Measurements from ENCODE around the gene OPTC. TPM values are rescaled to one million over a fixed set of nuclear protein-coding genes. Genes with fewer than 3 reads are reported as not detected.

The OPTC gene
- total and polyA plus RNA-seq, 12 donors, result 0.07 TPM; not detected in 11

DNA sequence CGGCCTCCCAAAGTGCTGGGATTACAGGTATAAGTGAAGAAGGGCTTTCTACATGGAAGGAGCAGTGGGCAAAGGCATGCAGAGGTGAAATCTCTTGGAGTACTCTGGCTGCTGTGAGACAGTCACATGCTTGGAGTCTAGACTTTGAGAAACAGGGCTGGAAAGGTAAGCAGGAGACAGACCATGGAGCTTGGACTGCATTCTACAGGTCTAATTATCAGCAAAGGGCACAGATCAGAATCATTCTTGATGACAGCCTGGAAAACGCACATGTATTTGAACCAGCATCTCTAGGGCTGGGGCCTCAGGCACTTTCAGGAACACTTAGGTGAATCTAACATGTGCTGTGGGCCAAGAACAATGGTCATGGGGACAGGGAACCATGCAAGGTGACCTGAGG lies 25.6 kb upstream of the OPTC start:
- H3K4me1 ChIP-seq (replicated peaks in 1 of 2), result peaks cover 4 to 15% of the 10 kb centered on the region in 2 donors

DNA sequence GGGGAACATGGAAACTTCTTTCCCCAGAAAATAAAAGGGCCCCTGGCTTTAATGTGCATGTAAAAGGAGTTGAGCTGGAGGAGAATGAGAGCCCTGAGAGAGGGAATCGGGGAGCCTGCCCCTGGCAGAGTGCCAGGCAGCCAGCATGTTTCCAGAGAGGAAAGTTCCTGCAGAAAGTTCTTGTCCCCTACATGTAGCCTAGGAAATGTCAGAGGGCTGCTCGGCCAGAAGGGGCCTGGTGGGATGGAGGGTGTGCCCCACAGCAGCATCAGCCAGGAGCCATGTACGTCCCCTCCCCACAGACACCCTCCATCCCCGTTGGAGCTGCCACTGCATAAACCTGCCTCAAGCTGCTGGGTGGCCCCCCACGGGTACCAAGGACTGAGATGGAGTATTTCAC lies 23.7 kb upstream of the OPTC start:
- H3K4me3 ChIP-seq, result no peak overlapping the region
- intact Hi-C loops (cut with DNase I), result no loop called here

More for the DNA sequence above, 25.6 kb upstream of the OPTC start:
- Histone ChIP-seq H3K4me3 (no peak overlapping the region), H3K9me3 (replicated peaks in 1 of 3) (no peaks in the 10 kb centered on the region), H3K27ac (peak overlapping the region in 1 of 5 donors; percentile 36), H3K36me3 (replicated peaks in 1 of 2) (no peaks in the 10 kb centered on the region), H3K27me3 (no peaks in the 10 kb centered on the region)
- WGBS, 4 donors, result 85 to 98% (median 95%) methylated on average over 2 of the region's 2 CpGs
- DNase-seq, result no peak
- TF ChIP-seq, protein P1, sequence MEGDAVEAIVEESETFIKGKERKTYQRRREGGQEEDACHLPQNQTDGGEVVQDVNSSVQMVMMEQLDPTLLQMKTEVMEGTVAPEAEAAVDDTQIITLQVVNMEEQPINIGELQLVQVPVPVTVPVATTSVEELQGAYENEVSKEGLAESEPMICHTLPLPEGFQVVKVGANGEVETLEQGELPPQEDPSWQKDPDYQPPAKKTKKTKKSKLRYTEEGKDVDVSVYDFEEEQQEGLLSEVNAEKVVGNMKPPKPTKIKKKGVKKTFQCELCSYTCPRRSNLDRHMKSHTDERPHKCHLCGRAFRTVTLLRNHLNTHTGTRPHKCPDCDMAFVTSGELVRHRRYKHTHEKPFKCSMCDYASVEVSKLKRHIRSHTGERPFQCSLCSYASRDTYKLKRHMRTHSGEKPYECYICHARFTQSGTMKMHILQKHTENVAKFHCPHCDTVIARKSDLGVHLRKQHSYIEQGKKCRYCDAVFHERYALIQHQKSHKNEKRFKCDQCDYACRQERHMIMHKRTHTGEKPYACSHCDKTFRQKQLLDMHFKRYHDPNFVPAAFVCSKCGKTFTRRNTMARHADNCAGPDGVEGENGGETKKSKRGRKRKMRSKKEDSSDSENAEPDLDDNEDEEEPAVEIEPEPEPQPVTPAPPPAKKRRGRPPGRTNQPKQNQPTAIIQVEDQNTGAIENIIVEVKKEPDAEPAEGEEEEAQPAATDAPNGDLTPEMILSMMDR (IDR thresholded peaks at IDR 0.05), result no peak
- no peak for TF ChIP-seq POLR2A (IDR thresholded peaks at IDR 0.05)
- intact Hi-C loops (cut with DNase I), result no loop called here

DNA sequence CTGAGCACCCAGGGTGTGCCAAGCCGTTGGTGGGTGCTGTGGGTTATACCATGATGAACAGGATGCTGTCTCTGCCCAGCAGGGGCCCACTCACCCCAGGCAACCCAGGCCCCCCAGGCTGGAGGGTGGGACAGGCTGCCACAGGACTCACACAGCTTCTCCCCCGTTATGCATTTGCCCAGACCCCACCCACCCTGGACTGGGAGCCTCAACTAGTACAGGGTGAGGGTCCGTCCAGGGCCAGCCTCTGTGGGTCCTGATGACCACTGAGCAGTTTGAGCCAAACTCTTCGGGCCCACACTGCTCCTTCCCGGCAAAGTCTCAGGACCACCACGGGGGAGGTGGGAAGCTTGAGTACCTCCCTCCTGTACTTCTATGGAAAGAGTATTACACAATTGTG lies 22.1 kb upstream of the OPTC start:
- H3K27me3 ChIP-seq, result no peaks in the 10 kb centered on the region
- H3K27ac ChIP-seq, result no peak overlapping the region
- H3K9me3 ChIP-seq (replicated peaks in 1 of 3), result no peaks in the 10 kb centered on the region
- no peak for TF ChIP-seq POLR2A (IDR thresholded peaks at IDR 0.05)
- TF ChIP-seq, protein P1 (IDR thresholded peaks at IDR 0.05), result no peak
- no peaks in the 10 kb centered on the region for H3K36me3 ChIP-seq (replicated peaks in 1 of 2)
- peaks cover 0 to 2% of the 10 kb centered on the region in 2 donors for H3K4me1 ChIP-seq (replicated peaks in 1 of 2)
- intact Hi-C loops (cut with DNase I), result no loop called here
- H3K4me3 ChIP-seq, result no peak overlapping the region
- WGBS, 4 donors, result 73 to 97% (median 83%) methylated on average over 4 to 6 of the region's 6 CpGs
- no peak for DNase-seq

More for the DNA sequence above, 23.7 kb upstream of the OPTC start:
- H3K27ac ChIP-seq, result no peak overlapping the region
- H3K4me1 ChIP-seq (replicated peaks in 1 of 2), result peaks cover 4 to 15% of the 10 kb centered on the region in 2 donors
- WGBS, 4 donors, result 60 to 68% (median 65%) methylated on average over 4 to 5 of the region's 5 CpGs
- no peaks in the 10 kb centered on the region for H3K27me3 ChIP-seq
- no peaks in the 10 kb centered on the region for H3K36me3 ChIP-seq (replicated peaks in 1 of 2)
- H3K9me3 ChIP-seq (replicated peaks in 1 of 3), result no peaks in the 10 kb centered on the region
- TF ChIP-seq POLR2A (IDR thresholded peaks at IDR 0.05), result no peak
- TF ChIP-seq, protein P1 (IDR thresholded peaks at IDR 0.05), result no peak
- no peak for DNase-seq

DNA sequence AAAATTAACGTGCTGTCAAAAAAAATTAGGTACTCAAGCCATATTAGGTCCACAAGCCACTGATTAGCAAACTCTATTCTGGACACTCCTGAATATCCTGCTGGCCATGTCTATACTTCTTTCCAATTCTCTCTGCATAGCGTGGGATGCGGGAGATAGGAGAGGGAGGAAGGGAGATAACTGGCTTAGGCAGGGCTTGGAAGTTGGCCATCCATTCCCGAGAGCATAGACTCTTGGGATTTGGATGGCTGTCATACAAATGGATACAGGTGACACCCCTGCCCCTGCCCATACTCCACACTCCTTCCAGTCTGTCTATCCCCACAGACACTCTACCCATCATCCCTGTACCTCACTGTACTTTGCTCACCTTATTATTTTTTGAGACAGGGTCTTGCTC lies 20.7 kb upstream of the OPTC start:
- no peaks in the 10 kb centered on the region for H3K27me3 ChIP-seq
- no peaks in the 10 kb centered on the region for H3K4me1 ChIP-seq (replicated peaks in 1 of 2)
- intact Hi-C loops (cut with DNase I), result no loop called here
- no peak overlapping the region for H3K4me3 ChIP-seq
- H3K9me3 ChIP-seq (replicated peaks in 1 of 3), result no peaks in the 10 kb centered on the region
- DNase-seq, result no peak
- TF ChIP-seq POLR2A (IDR thresholded peaks at IDR 0.05), result no peak
- TF ChIP-seq, protein P1 (IDR thresholded peaks at IDR 0.05), result no peak
- no peaks in the 10 kb centered on the region for H3K36me3 ChIP-seq (replicated peaks in 1 of 2)
- no peak overlapping the region for H3K27ac ChIP-seq
- WGBS, 4 donors, result 69 to 79% (median 74%) methylated on average over 4 of the region's 4 CpGs
